Endothelial cell of umbilical vein (primary cell): ENCODE measurements around the gene CCHCR1.

Experiments
- CTCF ChIP-seq, 2 donors: IDR thresholded peaks; 1 replicate in 1 of 2; 2 replicates in 1 of 2; pipeline ENCODE4 v1.5.1; 2011; ENCODE audit warnings: low read length in 2 of 2, mild to moderate bottlenecking in 2 of 2, moderate library complexity in 2 of 2, control low read depth in 1 of 2, inconsistent platforms in 1 of 2, low read depth in 1 of 2; ENCODE audit not compliant: insufficient read depth in 1 of 2; ENCODE audit errors: extremely low read depth in 1 of 2
- EZH2 ChIP-seq: IDR thresholded peaks from 2 replicates; pipeline ENCODE4 v1.6.1; 2012; ENCODE audit warnings: borderline replicate concordance, low read depth, mild to moderate bottlenecking, moderate library complexity, low read length, inconsistent platforms; ENCODE audit not compliant: severe bottlenecking
- FOS ChIP-seq: IDR thresholded peaks from 2 replicates; pipeline ENCODE4 v1.6.1; 2011; ENCODE audit warnings: mild to moderate bottlenecking, low read length, moderate library complexity, borderline replicate concordance; ENCODE audit not compliant: insufficient read depth
- TF ChIP-seq, protein P1 (sequence below): IDR thresholded peaks from 2 replicates; pipeline ENCODE4 v1.6.1; 2011; ENCODE audit not compliant: insufficient read depth, insufficient read length

- TF ChIP-seq EZH2: no peak
- TF ChIP-seq CTCF (IDR thresholded peaks at IDR 0.05; ENCODE audit: extremely low read depth in 1 of 2, insufficient read depth in 1 of 2, low read depth in 1 of 2, low read length in 2 of 2): no peak
- TF ChIP-seq FOS: no peak
- TF ChIP-seq, protein P1, sequence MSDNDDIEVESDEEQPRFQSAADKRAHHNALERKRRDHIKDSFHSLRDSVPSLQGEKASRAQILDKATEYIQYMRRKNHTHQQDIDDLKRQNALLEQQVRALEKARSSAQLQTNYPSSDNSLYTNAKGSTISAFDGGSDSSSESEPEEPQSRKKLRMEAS: no peak
Measured at GRCh38 chr6:31096215-31096614, 61.4 kb downstream of the CCHCR1 start.
